GM12874 (cell line): ENCODE measurements around the gene TOM1L2.

Experiments
- TF ChIP-seq, protein P1 (sequence below): IDR thresholded peaks from 2 replicates; pipeline ENCODE4 v1.5.1; 2011; ENCODE audit warnings: low read depth, mild to moderate bottlenecking, control low read depth, low read length, moderate library complexity; ENCODE audit not compliant: insufficient read depth

TOM1L2 gene

DNA sequence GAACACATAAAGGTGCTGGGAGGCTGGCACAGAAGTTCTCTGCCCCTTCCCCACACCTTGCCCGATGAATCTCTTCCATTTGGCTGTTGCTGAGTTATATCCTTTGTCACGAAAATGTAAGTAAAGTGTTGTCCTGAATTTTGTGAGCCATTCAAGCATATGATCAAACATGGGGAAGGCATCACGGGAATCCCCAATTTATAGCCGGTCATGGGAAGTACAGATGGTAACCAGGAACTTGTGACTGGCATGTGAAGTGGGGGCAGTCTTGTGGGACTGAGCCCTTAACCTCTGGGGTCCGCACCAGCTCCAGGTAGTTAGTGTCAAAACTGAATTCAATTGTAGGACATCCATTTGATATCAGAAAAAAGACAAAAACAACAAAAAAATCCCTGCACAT is 13.2 kb downstream of the TOM1L2 start:
- TF ChIP-seq, protein P1, sequence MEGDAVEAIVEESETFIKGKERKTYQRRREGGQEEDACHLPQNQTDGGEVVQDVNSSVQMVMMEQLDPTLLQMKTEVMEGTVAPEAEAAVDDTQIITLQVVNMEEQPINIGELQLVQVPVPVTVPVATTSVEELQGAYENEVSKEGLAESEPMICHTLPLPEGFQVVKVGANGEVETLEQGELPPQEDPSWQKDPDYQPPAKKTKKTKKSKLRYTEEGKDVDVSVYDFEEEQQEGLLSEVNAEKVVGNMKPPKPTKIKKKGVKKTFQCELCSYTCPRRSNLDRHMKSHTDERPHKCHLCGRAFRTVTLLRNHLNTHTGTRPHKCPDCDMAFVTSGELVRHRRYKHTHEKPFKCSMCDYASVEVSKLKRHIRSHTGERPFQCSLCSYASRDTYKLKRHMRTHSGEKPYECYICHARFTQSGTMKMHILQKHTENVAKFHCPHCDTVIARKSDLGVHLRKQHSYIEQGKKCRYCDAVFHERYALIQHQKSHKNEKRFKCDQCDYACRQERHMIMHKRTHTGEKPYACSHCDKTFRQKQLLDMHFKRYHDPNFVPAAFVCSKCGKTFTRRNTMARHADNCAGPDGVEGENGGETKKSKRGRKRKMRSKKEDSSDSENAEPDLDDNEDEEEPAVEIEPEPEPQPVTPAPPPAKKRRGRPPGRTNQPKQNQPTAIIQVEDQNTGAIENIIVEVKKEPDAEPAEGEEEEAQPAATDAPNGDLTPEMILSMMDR = no peak

DNA sequence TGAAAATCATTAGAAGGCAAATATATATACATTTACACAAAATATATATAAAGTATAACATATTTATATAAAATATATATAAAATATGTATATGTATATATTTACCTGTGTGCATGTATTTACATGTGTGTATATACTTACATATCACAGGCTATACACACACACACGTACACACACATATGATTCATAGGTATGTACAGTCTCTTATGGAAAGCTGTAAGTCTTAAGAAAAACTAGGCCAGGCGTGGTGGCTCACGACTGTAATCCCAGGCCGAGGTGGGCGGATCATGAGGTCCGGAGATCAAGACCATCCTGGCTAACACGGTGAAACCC is 14.7 kb downstream of the TOM1L2 start:
- TF ChIP-seq, protein P1 = no peak

DNA sequence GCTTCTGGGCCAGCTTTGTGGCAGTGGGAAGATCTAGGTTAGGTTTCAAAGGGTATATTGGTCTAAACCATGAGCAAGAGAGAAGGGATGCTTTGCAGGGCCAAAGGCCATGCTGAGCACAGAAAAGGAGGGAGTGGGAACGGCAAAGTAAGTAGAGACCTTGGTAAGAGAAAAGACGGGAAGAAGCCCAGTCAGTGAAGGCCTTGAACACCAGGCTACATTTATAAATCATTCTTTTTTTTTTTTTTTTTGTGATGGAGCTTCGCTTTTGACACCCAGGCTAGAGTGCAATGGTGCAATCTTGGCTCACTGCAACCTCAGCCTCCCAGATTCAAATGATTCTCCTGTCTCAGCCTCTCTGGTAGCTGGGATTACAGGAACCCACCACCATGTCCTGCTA is 18.1 kb downstream of the TOM1L2 start:
- TF ChIP-seq, protein P1 = no peak

DNA sequence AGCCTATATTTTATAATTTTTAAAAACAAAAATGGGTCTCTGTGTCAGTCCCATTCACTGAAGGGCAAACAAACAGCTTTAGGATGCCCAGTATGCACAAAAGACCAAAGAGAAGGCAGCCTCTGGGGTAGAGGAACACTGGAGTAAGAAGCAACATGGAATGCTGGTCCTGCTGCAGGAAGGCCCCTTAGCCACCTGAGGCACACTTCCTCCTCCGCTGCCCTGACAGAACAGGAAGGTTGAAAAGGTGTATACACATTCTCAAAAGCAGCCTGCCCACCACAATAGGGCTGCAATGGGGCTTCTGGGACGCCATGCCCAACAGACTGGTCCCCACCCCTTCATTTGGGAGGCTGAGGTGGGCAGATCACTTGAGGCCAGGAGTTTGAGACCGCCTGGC is 19.5 kb downstream of the TOM1L2 start:
- TF ChIP-seq, protein P1 = no peak

DNA sequence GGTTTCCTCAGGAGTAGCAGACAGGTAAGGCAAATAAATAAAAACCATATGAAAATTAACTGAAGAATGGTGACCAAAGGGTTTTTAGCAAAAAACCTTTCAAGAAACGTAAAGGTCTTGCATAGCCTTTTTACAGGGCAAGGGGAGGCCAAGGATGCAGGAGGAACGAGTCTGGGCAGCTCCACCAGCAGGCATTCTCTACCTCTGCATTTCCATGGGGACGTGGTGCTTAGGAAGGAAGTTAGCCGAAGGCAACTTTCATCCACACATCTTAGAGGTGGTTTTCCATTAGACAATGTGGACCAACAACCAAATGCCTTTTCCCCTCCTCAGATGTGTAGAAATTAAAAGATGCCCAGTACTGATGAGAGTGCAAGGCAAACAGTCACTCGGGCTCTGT is 20.7 kb downstream of the TOM1L2 start:
- TF ChIP-seq, protein P1 = no peak

DNA sequence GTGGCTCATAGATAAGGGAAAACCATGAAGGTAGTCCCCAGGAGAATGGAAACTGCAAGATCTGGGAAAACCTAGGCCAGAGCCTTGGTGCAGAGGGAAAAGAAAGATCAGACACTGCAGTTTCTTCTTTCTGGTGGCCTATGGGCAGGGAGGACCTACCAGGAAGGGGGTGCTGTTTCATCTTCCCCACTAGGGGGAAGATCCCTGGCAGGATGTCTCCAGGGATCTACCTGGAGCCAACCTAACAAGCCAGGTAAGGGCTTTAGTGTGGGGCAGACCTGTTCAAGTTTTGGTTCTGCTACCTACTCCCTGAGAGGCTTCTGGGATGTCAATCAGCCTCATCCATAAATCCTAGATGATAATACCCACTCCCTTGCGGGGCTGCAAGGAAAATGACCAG is 21.4 kb downstream of the TOM1L2 start:
- TF ChIP-seq, protein P1 = peak; percentile 17; the same call in 1 of the 2 replicates

DNA sequence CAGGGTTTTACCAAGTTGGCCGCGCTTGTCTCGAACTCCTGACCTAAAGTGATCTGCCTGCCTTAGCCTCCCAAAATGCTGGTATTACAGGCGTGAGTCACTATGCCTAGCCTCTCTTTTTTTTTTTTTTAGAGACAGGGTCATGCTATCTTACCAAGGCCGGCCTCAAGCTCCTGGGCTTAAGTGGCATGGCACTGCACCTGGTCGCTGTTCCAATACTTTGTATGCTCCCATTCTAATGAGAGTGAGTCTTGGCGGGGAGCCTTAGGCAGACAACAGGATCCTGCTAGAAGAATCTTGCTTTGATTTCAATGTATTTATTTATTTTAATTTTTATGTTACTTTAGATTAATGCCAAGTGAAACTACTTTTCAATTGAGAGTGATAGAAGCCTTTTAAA is 21.9 kb downstream of the TOM1L2 start:
- TF ChIP-seq, protein P1 = no peak

DNA sequence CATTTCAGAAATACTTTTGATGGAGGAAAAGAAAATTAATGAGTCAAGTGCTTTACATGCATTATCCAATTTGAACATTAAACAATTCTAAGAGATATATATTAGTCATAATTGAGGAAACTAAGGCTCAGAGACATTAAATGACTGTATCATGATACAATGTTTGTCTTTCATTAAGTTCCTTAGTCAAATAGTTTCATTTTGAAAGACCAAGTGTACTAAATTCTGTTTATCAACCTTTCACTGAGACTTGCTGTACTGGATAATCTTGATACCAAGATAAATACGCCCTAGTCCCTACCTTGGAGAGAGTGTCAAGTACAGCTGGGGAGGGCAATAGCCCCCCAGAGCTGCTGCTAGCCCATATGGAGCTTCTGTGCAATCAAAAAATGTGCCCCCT is 24.2 kb downstream of the TOM1L2 start:
- TF ChIP-seq, protein P1 = no peak
